Measurements from ENCODE around the gene HSPA1L.
A peak's percentile ranks its signal among the peaks of the same experiment; 100 is the strongest.
"Not testable (repeated sequence)": the region's sequence is repeated elsewhere in the genome, so short reads cannot be mapped to it uniquely, and the experiment has no call there.

Gene HSPA1L

GRCh38 chr6:31813465-31813849, 1.6 kb downstream of the HSPA1L start:
- DNase-seq (ENCODE audit: low spot score), result no peak

- no peak for DNase-seq (ENCODE audit: low spot score)
Observed at GRCh38 chr6:31811645-31812044, 3.4 kb downstream of the HSPA1L start.

GRCh38 chr6:31808599-31808998, 6.5 kb downstream of the HSPA1L start:
- DNase-seq (ENCODE audit: low spot score), result not testable (repeated sequence)

- DNase-seq (ENCODE audit: low spot score), result peak; percentile 98
Observed at GRCh38 chr6:31806470-31807272, 8.4 kb downstream of the HSPA1L start, which contains the start of gene LSM2. Gene LSM2, minus strand, starts transcription at chr6:31806966. Its CDS starts 209 bp downstream, at chr6:31806757.

GRCh38 chr6:31805939-31806469, 9.1 kb downstream of the HSPA1L start:
- DNase-seq (ENCODE audit: low spot score), result no peak

- DNase-seq (ENCODE audit: low spot score), result not testable (repeated sequence)
Observed at GRCh38 chr6:31801031-31801927, 13.8 kb downstream of the HSPA1L start.

- DNase-seq (ENCODE audit: low spot score), result no peak
Observed at GRCh38 chr6:31799781-31800180, 15.3 kb downstream of the HSPA1L start.

GRCh38 chr6:31797588-31797987, 17.5 kb downstream of the HSPA1L start:
- no peak for DNase-seq (ENCODE audit: low spot score)

GRCh38 chr6:31796993-31797385, 18.1 kb downstream of the HSPA1L start:
- no peak for DNase-seq (ENCODE audit: low spot score)

- DNase-seq (ENCODE audit: low spot score), result peak; percentile 91
Observed at GRCh38 chr6:31795616-31796298, 19.3 kb downstream of the HSPA1L start, which contains the start of gene VARS1. Gene VARS1, minus strand, starts transcription at chr6:31795752. Its CDS starts 535 bp downstream, at chr6:31795217.

GRCh38 chr6:31794866-31795615, 20.0 kb downstream of the HSPA1L start:
- DNase-seq (ENCODE audit: low spot score), result no peak

- no peak for DNase-seq (ENCODE audit: low spot score)
Observed at GRCh38 chr6:31794294-31794865, 20.7 kb downstream of the HSPA1L start.

GRCh38 chr6:31793927-31794245, 21.2 kb downstream of the HSPA1L start:
- DNase-seq (ENCODE audit: low spot score), result not testable (repeated sequence)

GRCh38 chr6:31792761-31793171, 22.3 kb downstream of the HSPA1L start:
- peak; percentile 57 for DNase-seq (ENCODE audit: low spot score)

GRCh38 chr6:31792090-31792374, 23.1 kb downstream of the HSPA1L start:
- DNase-seq (ENCODE audit: low spot score), result no peak

GRCh38 chr6:31791324-31792089, 23.6 kb downstream of the HSPA1L start:
- DNase-seq (ENCODE audit: low spot score), result no peak

GRCh38 chr6:31785475-31785874, 29.6 kb downstream of the HSPA1L start:
- no peak for DNase-seq (ENCODE audit: low spot score)

GRCh38 chr6:31784098-31784925, 30.8 kb downstream of the HSPA1L start:
- peak; percentile 61 for DNase-seq (ENCODE audit: low spot score)

- peak; percentile 60 for DNase-seq (ENCODE audit: low spot score)
Observed at GRCh38 chr6:31782126-31782855, 32.8 kb downstream of the HSPA1L start.
